Neural progenitor cell (in vitro differentiated cells): ENCODE results near the gene VPS33A. TPM values are rescaled to one million over a fixed set of nuclear protein-coding genes. Genes with fewer than 3 reads are reported as not detected.

Experiments used
- DNase-seq: peaks from one replicate; pipeline ENCODE4 v3.0.0-alpha.2; 2016; ENCODE audit warnings: low spot score
- H2AFZ ChIP-seq: fragments of 200-600 bp; sonication (generic); replicated peaks from 2 replicates; pipeline ENCODE4 v1.6.1; 2016; ENCODE audit warnings: antibody characterized with exemption
- H3F3A ChIP-seq: fragments of 200-600 bp; sonication (generic); 2 replicates; pipeline ENCODE4 v1.6.1; 2016; ENCODE audit warnings: antibody characterized with exemption, low read depth
- H3K27ac ChIP-seq: fragments of 200-600 bp; sonication (generic); 2 replicates; pipeline ENCODE4 v1.5.1; 2016; ENCODE audit warnings: mild to moderate bottlenecking
- H3K27me3 ChIP-seq: fragments of 200-600 bp; sonication (generic); 2 replicates; pipeline ENCODE4 v1.6.1; 2016; ENCODE audit warnings: mild to moderate bottlenecking, moderate library complexity
- H3K36me3 ChIP-seq: fragments of 200-600 bp; sonication (generic); 2 replicates; pipeline ENCODE4 v1.5.1; 2016
- H3K4me1 ChIP-seq: fragments of 200-600 bp; sonication (generic); 2 replicates; pipeline ENCODE4 v1.6.1; 2016; ENCODE audit warnings: mixed run types
- H3K4me2 ChIP-seq: fragments of 200-600 bp; sonication (generic); 2 replicates; pipeline ENCODE4 v1.6.1; 2016
- H3K4me3 ChIP-seq: fragments of 200-600 bp; sonication (generic); 2 replicates; pipeline ENCODE4 v1.5.1; 2016
- H3K79me2 ChIP-seq: fragments of 200-600 bp; sonication (generic); 2 replicates; pipeline ENCODE4 v1.6.1; 2016; ENCODE audit warnings: low read depth
- H3K9ac ChIP-seq: fragments of 200-600 bp; sonication (generic); 2 replicates; pipeline ENCODE4 v1.6.1; 2016
- H3K9me3 ChIP-seq: fragments of 200-600 bp; sonication (generic); 2 replicates; pipeline ENCODE4 v1.5.1; 2016; ENCODE audit warnings: low read depth
- H4K20me1 ChIP-seq: fragments of 200-600 bp; sonication (generic); 2 replicates; pipeline ENCODE4 v1.6.1; 2016; ENCODE audit warnings: low read depth
- H3K27ac Mint-ChIP-seq: 3 replicates; pipeline ENCODE4 v1.8.0; 2021; ENCODE audit warnings: mixed read lengths
- H3K27me3 Mint-ChIP-seq: 2 replicates; pipeline ENCODE4 v1.8.0; 2022; ENCODE audit warnings: low read depth, mild to moderate bottlenecking, inconsistent platforms, moderate library complexity, mixed read lengths; ENCODE audit not compliant: insufficient read depth
- H3K36me3 Mint-ChIP-seq: 3 replicates; pipeline ENCODE4 v1.8.0; 2021; ENCODE audit warnings: mixed read lengths
- H3K4me1 Mint-ChIP-seq: 3 replicates; pipeline ENCODE4 v1.8.0; 2021; ENCODE audit warnings: mixed read lengths
- H3K4me3 Mint-ChIP-seq: 3 replicates; pipeline ENCODE4 v1.8.0; 2021; ENCODE audit warnings: mild to moderate bottlenecking, moderate library complexity, mixed read lengths
- H3K9me3 Mint-ChIP-seq: 3 replicates; pipeline ENCODE4 v1.8.0; 2020; ENCODE audit warnings: mixed read lengths
- CTCF ChIP-seq: fragments of 200-600 bp; sonication (generic); IDR thresholded peaks from 2 replicates; pipeline ENCODE4 v1.5.1; 2017; ENCODE audit warnings: antibody characterized with exemption, mild to moderate bottlenecking
- EZH2 ChIP-seq: fragments of 200-600 bp; sonication (generic); IDR thresholded peaks from 2 replicates; pipeline ENCODE4 v1.6.1; 2017; ENCODE audit warnings: antibody characterized with exemption, mild to moderate bottlenecking, moderate library complexity
- EZH2phosphoT487 ChIP-seq: fragments of 200-600 bp; sonication (generic); IDR thresholded peaks from 2 replicates; pipeline ENCODE4 v1.6.1; 2017; ENCODE audit warnings: antibody characterized with exemption
- total RNA-seq: library from RNA; depleted of rRNA; stranded (reverse); fragments of >200 nt; gene quantifications from 2 replicates; pipeline ENCODE4 v1.2.3, GENCODE V29; 2015; ENCODE audit warnings: low replicate concordance

Gene VPS33A
- total RNA-seq, 1 donor from 2014 or later = 42.0 TPM

DNA sequence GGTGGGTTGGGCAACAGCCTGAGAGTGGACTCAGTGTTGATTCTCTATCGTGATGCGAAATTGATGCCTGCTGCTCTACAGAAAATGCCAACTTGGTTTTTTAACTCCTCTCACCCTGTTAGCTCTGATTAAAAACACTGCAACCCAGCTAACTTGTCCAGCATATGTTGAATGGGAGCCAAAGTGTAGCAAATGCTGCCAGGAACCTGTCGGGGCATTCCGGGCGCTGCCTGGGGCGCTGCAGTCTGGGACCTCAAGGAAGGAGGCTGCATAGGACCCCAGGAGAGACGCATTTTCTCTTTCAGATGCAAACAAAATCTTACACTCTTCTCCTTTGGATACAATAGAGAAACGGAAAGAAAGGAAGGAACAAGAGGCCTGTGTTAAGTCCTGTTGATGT is 58.9 kb downstream of the VPS33A start:
- no peak for TF ChIP-seq EZH2phosphoT487
- no peak for TF ChIP-seq EZH2
- no peak for TF ChIP-seq CTCF
- DNase-seq = no peak
- Mint-ChIP-seq H3K9me3 (no peaks in the 10 kb centered on the region), H3K27ac (no peak overlapping the region), H3K27me3 (peaks cover 31% of the 10 kb centered on the region), H3K4me3 (no peak overlapping the region), H3K36me3 (peaks cover 20% of the 10 kb centered on the region), H3K4me1 (peaks cover 9% of the 10 kb centered on the region)
- Histone ChIP-seq H3K36me3 (peaks cover 18% of the 10 kb centered on the region), H3K9ac (no peak overlapping the region), H2AFZ (no peak overlapping the region), H3K27me3 (peaks cover 43% of the 10 kb centered on the region), H3K9me3 (no peaks in the 10 kb centered on the region), H3K4me3 (no peak overlapping the region), H4K20me1 (peaks cover 48% of the 10 kb centered on the region), H3K27ac (no peak overlapping the region), H3F3A (peaks cover 50% of the 10 kb centered on the region), H3K4me2 (no peak overlapping the region), H3K79me2 (no peaks in the 10 kb centered on the region), H3K4me1 (peaks cover 3% of the 10 kb centered on the region)

DNA sequence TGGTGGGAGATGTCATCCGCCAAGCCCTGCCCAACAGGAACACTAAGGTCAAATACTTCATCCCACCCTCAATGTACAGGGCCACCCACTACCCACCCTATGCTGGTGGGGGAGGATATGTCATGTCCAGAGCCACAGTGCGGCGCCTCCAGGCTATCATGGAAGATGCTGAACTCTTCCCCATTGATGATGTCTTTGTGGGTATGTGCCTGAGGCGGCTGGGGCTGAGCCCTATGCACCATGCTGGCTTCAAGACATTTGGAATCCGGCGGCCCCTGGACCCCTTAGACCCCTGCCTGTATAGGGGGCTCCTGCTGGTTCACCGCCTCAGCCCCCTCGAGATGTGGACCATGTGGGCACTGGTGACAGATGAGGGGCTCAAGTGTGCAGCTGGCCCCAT is 59.3 kb downstream of the VPS33A start:
- Histone ChIP-seq H3K79me2 (no peaks in the 10 kb centered on the region), H3K27ac (no peak overlapping the region), H3F3A (peaks cover 50% of the 10 kb centered on the region), H4K20me1 (peaks cover 48% of the 10 kb centered on the region), H3K4me2 (no peak overlapping the region), H3K4me1 (peaks cover 3% of the 10 kb centered on the region), H3K9me3 (no peaks in the 10 kb centered on the region), H3K36me3 (peaks cover 15% of the 10 kb centered on the region), H3K27me3 (peaks cover 47% of the 10 kb centered on the region), H2AFZ (no peak overlapping the region), H3K9ac (no peak overlapping the region), H3K4me3 (no peak overlapping the region)
- Mint-ChIP-seq H3K4me3 (no peak overlapping the region), H3K4me1 (peaks cover 9% of the 10 kb centered on the region), H3K36me3 (peaks cover 16% of the 10 kb centered on the region), H3K27ac (no peak overlapping the region), H3K9me3 (no peaks in the 10 kb centered on the region), H3K27me3 (peaks cover 32% of the 10 kb centered on the region)
- TF ChIP-seq EZH2phosphoT487 = no peak
- TF ChIP-seq EZH2 = no peak
- no peak for TF ChIP-seq CTCF
- DNase-seq = no peak

- TF ChIP-seq CTCF = no peak
- no peak for TF ChIP-seq EZH2phosphoT487
- TF ChIP-seq EZH2 = no peak
- H3K4me3 Mint-ChIP-seq = no peak overlapping the region
- Histone ChIP-seq H3K9ac (no peak overlapping the region), H3K4me3 (no peak overlapping the region), H3K36me3 (peaks cover 12% of the 10 kb centered on the region), H3K9me3 (no peaks in the 10 kb centered on the region), H2AFZ (no peak overlapping the region), H3K79me2 (no peaks in the 10 kb centered on the region), H3K4me2 (no peak overlapping the region), H3F3A (peaks cover 50% of the 10 kb centered on the region), H3K27ac (no peak overlapping the region), H4K20me1 (peaks cover 48% of the 10 kb centered on the region), H3K4me1 (peaks cover 3% of the 10 kb centered on the region), H3K27me3 (peaks cover 54% of the 10 kb centered on the region)
- DNase-seq = no peak
- peaks cover 39% of the 10 kb centered on the region for H3K27me3 Mint-ChIP-seq
- peaks cover 9% of the 10 kb centered on the region for H3K4me1 Mint-ChIP-seq
- H3K27ac Mint-ChIP-seq = no peak overlapping the region
- H3K9me3 Mint-ChIP-seq = no peaks in the 10 kb centered on the region
- peaks cover 16% of the 10 kb centered on the region for H3K36me3 Mint-ChIP-seq
Observed at GRCh38 chr12:122206111-122206881, 60.0 kb downstream of the VPS33A start.
